ENCODE results near the gene ANKRD33. TPM values are rescaled to one million over a fixed set of nuclear protein-coding genes. Genes with fewer than 3 reads are reported as not detected.

ANKRD33 gene
- total RNA-seq, 1 donor from 2014 or later = not detected

GRCh38 chr12:51852404-51853137, 35.3 kb upstream of the ANKRD33 start:
- Histone ChIP-seq H3K27me3 (ENCODE audit: low read depth) (peaks cover 33% of the 10 kb centered on the region), H3K27ac (replicated peaks) (peak overlapping the region; percentile 79), H3K4me3 (no peak overlapping the region), H3K9me3 (replicated peaks) (no peaks in the 10 kb centered on the region), H3K36me3 (no peaks in the 10 kb centered on the region), H3K4me1 (peaks cover 54% of the 10 kb centered on the region)
- intact Hi-C loops (cut with micrococcal nuclease) = no loop called here
- DNase-seq = no peak
- no peak for TF ChIP-seq CTCF (IDR thresholded peaks at IDR 0.05; ENCODE audit: borderline replicate concordance)

GRCh38 chr12:51855586-51856428, 32.1 kb upstream of the ANKRD33 start:
- H3K4me3 ChIP-seq = peak overlapping the region; percentile 54
- H3K4me1 ChIP-seq = peaks cover 25% of the 10 kb centered on the region
- intact Hi-C loops (cut with micrococcal nuclease) = no loop called here
- no peaks in the 10 kb centered on the region for H3K36me3 ChIP-seq
- peaks cover 37% of the 10 kb centered on the region for H3K27me3 ChIP-seq (ENCODE audit: low read depth)
- TF ChIP-seq CTCF (IDR thresholded peaks at IDR 0.05; ENCODE audit: borderline replicate concordance) = no peak
- H3K9me3 ChIP-seq (replicated peaks) = no peaks in the 10 kb centered on the region
- H3K27ac ChIP-seq (replicated peaks) = peak overlapping the region; percentile 64
- DNase-seq = peak; percentile 54

- DNase-seq = no peak
- Histone ChIP-seq H3K27ac (replicated peaks) (no peak overlapping the region), H3K4me3 (no peak overlapping the region), H3K36me3 (no peaks in the 10 kb centered on the region), H3K4me1 (peaks cover 22% of the 10 kb centered on the region), H3K9me3 (replicated peaks) (no peaks in the 10 kb centered on the region), H3K27me3 (ENCODE audit: low read depth) (peaks cover 82% of the 10 kb centered on the region)
- no peak for TF ChIP-seq CTCF (IDR thresholded peaks at IDR 0.05; ENCODE audit: borderline replicate concordance)
- intact Hi-C loops (cut with micrococcal nuclease) = no loop called here
Observed at GRCh38 chr12:51860986-51861385, 26.9 kb upstream of the ANKRD33 start.

- Histone ChIP-seq H3K27ac (replicated peaks) (no peak overlapping the region), H3K27me3 (ENCODE audit: low read depth) (peaks cover 78% of the 10 kb centered on the region), H3K4me3 (no peak overlapping the region), H3K4me1 (peaks cover 16% of the 10 kb centered on the region), H3K9me3 (replicated peaks) (no peaks in the 10 kb centered on the region), H3K36me3 (no peaks in the 10 kb centered on the region)
- no peak for DNase-seq
- no peak for TF ChIP-seq CTCF (IDR thresholded peaks at IDR 0.05; ENCODE audit: borderline replicate concordance)
- intact Hi-C loops (cut with micrococcal nuclease) = no loop called here
Observed at GRCh38 chr12:51862947-51863346, 25.0 kb upstream of the ANKRD33 start.

- H3K4me3 ChIP-seq = peak overlapping the region; percentile 59
- H3K27me3 ChIP-seq (ENCODE audit: low read depth) = peaks cover 83% of the 10 kb centered on the region
- H3K36me3 ChIP-seq = no peaks in the 10 kb centered on the region
- H3K4me1 ChIP-seq = peaks cover 16% of the 10 kb centered on the region
- no peak for TF ChIP-seq CTCF (IDR thresholded peaks at IDR 0.05; ENCODE audit: borderline replicate concordance)
- intact Hi-C loops (cut with micrococcal nuclease) = no loop called here
- DNase-seq = no peak
- H3K27ac ChIP-seq (replicated peaks) = no peak overlapping the region
- H3K9me3 ChIP-seq (replicated peaks) = no peaks in the 10 kb centered on the region
Observed at GRCh38 chr12:51863363-51863932, 24.5 kb upstream of the ANKRD33 start.
